Measurements from ENCODE around the gene RBFOX2.
"Not testable (repeated sequence)": the region's sequence is repeated elsewhere in the genome, so short reads cannot be mapped to it uniquely, and the experiment has no call there.

The RBFOX2 gene, protein sequence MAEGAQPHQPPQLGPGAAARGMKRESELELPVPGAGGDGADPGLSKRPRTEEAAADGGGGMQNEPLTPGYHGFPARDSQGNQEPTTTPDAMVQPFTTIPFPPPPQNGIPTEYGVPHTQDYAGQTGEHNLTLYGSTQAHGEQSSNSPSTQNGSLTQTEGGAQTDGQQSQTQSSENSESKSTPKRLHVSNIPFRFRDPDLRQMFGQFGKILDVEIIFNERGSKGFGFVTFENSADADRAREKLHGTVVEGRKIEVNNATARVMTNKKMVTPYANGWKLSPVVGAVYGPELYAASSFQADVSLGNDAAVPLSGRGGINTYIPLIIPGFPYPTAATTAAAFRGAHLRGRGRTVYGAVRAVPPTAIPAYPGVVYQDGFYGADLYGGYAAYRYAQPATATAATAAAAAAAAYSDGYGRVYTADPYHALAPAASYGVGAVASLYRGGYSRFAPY

DNA sequence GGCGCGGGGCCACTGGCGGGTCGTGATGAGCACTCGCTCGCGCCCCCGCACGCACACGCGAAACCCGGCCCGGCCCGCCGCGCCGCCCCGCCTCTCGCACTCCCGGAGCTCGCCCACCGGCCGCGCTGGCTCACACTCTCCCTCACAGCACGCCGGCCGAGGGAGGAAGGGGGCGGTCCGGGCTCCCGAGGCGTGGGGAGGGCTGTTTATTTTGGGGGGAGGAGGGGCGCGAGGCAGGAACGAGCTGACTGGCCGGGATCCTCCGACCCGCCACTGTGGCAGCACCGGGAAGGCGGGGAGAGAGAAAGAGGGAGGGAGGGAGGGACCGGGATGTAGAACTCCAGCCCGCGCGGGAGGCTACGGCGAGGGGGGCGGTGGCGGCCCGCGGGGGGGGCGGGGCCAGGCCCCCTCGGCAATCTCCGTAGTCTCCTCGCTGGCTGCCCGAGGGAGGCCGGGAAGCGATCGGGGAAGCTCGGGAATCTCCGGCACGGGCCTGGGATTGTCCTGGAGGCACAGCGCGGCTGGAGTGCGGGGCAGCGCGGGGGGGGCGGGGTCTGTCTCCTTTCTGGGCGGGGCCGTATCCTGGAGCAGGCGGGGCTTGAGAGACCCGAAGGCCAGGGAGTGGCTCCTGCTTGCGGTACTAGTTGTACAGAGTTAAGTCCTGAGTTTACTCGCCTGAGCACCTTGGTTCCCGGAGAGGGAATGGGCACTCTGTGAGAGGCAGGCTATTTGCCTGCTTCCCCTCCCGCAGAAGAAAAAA lies at the start of gene RBFOX2:
Gene RBFOX2 (minus strand): TSS at position 179 of the 760 bp plus-strand sequence. CDS start 399 bp downstream, outside the sequence.
- peak within 1 kb of the TSS; percentile 93 for H3K27ac ChIP-seq (ENCODE audit: low read depth, low read length)
- H3K4me1 ChIP-seq (ENCODE audit: control insufficient read depth, insufficient read depth, low read length) = peaks cover 12% of the 10 kb centered on the region
- H3K27me3 ChIP-seq (ENCODE audit: control insufficient read depth, insufficient read depth, low read length) = no peaks in the 10 kb centered on the region
- peak within 1 kb of the TSS; percentile 94 for H3K4me3 ChIP-seq (ENCODE audit: low read length)
- H3K36me3 ChIP-seq (ENCODE audit: control insufficient read depth, insufficient read depth, low read length) = no peaks in the 10 kb centered on the region
- peak within 1 kb of the TSS; percentile 54 for H3K9ac ChIP-seq (ENCODE audit: low read length)

DNA sequence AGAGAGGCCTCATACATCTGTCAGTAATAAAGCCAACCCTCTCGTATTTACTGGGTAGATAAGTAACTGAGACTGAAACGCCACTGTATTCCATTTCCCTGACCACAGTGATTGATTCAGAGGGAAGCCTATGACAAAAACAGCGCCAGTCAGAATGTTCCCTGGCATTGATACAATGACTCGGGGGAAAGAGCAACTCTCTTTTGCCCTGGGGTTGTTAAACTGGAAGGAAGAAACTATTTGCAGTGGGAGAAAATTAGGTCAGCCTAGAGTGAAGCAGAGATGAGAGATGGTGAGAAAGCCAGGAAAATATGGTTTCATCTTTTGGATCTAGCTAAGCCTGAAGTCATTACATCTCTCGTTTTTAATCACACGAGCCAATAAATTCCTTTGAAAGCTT lies 48.6 kb upstream of the RBFOX2 start:
- Histone ChIP-seq H3K4me3 (ENCODE audit: low read length) (no peak overlapping the region), H3K36me3 (ENCODE audit: control insufficient read depth, insufficient read depth, low read length) (no peaks in the 10 kb centered on the region), H3K27ac (ENCODE audit: low read depth, low read length) (peak overlapping the region; percentile 69), H3K9ac (ENCODE audit: low read length) (no peak overlapping the region), H3K4me1 (ENCODE audit: control insufficient read depth, insufficient read depth, low read length) (peaks cover 5% of the 10 kb centered on the region), H3K27me3 (ENCODE audit: control insufficient read depth, insufficient read depth, low read length) (no peaks in the 10 kb centered on the region)

DNA sequence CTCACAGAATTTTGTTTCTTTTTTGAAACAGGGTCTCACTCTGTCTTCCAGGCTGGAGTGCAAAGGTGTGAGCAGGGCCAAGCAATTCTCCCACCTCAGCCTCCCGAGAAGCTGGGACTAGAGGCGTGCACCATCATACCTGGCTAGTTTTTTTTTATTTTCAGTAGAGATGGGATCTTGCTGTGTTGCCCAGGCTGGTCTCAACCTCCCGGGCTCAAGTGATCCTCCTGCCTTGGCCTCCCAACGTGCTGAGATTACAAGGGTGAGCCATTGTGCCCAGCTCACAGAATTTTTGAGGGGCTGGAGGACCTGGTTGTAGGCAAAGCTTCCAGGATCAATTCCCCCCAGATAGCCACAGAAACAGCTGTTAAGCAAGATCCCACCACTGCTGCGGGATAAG lies 47.1 kb upstream of the RBFOX2 start:
- Histone ChIP-seq H3K9ac (ENCODE audit: low read length) (no peak overlapping the region), H3K4me1 (ENCODE audit: control insufficient read depth, insufficient read depth, low read length) (peaks cover 3% of the 10 kb centered on the region), H3K27me3 (ENCODE audit: control insufficient read depth, insufficient read depth, low read length) (no peaks in the 10 kb centered on the region), H3K27ac (ENCODE audit: low read depth, low read length) (no peak overlapping the region), H3K36me3 (ENCODE audit: control insufficient read depth, insufficient read depth, low read length) (no peaks in the 10 kb centered on the region), H3K4me3 (ENCODE audit: low read length) (no peak overlapping the region)

DNA sequence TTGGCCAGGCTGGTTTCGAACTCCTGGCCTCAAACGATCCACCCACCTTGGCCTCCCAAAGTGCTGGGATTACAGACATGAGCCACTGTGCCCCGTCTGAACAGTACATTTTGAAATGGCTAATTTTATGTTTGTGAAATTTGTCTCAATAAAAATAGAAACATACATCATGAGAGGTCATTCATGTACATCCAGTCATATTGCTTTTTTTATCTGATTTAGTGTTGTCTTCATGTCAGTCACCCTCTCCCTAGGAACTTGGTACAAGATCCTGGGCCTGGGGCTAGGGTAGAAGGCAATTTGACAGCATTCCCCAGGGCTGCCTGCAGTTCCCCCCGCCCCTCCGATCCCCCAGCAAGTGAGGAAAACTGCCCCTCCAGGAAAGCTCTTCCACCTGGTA lies 46.6 kb upstream of the RBFOX2 start:
- Histone ChIP-seq H3K4me1 (ENCODE audit: control insufficient read depth, insufficient read depth, low read length) (peaks cover 3% of the 10 kb centered on the region), H3K27me3 (ENCODE audit: control insufficient read depth, insufficient read depth, low read length) (no peaks in the 10 kb centered on the region), H3K27ac (ENCODE audit: low read depth, low read length) (no peak overlapping the region), H3K4me3 (ENCODE audit: low read length) (no peak overlapping the region), H3K9ac (ENCODE audit: low read length) (no peak overlapping the region), H3K36me3 (ENCODE audit: control insufficient read depth, insufficient read depth, low read length) (no peaks in the 10 kb centered on the region)

DNA sequence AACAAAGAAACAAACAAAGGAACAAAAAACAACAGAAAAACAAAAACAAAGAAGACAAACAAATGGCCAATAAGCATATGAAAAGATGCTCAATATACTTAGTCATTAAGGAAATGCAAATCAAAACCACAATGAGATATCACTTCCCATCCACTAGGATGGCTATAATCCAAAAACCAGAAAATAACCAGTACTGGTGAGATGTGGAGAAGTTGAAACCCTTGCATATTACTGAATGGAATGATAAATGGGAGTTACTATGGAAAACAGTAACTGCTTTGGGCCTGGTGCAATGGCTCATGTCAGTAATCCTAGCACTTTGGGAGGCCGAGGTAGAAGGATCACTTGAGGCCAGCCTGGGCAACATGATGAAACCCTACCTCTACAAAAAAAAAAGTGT lies 44.9 kb upstream of the RBFOX2 start:
- no peaks in the 10 kb centered on the region for H3K27me3 ChIP-seq (ENCODE audit: control insufficient read depth, insufficient read depth, low read length)
- H3K9ac ChIP-seq (ENCODE audit: low read length) = no peak overlapping the region
- H3K4me1 ChIP-seq (ENCODE audit: control insufficient read depth, insufficient read depth, low read length) = peaks cover 3% of the 10 kb centered on the region
- no peak overlapping the region for H3K27ac ChIP-seq (ENCODE audit: low read depth, low read length)
- no peak overlapping the region for H3K4me3 ChIP-seq (ENCODE audit: low read length)
- H3K36me3 ChIP-seq (ENCODE audit: control insufficient read depth, insufficient read depth, low read length) = no peaks in the 10 kb centered on the region

DNA sequence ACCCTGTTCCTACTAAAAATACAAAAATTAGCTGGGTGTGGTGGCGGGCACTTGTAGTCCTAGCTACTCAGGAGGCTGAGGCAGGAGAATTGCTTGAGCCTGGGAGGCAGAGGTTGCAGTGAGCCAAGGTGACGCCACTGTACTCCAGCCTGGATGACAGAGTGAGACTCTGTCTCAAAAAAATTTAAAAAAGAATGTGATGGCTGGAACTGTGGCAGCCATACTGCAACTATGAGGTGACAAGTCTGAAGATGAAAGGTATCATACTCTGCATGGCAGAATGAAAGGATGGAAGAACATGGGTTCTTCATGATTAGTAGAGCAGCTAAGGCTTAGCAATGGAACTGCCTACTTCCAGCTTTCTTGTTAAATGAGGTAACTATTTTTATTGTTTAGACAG lies 42.0 kb upstream of the RBFOX2 start:
- not testable (repeated sequence) for H3K4me1 ChIP-seq (ENCODE audit: control insufficient read depth, insufficient read depth, low read length); H3K27me3 ChIP-seq (ENCODE audit: control insufficient read depth, insufficient read depth, low read length); H3K36me3 ChIP-seq (ENCODE audit: control insufficient read depth, insufficient read depth, low read length); H3K4me3 ChIP-seq (ENCODE audit: low read length); H3K27ac ChIP-seq (ENCODE audit: low read depth, low read length); H3K9ac ChIP-seq (ENCODE audit: low read length)

DNA sequence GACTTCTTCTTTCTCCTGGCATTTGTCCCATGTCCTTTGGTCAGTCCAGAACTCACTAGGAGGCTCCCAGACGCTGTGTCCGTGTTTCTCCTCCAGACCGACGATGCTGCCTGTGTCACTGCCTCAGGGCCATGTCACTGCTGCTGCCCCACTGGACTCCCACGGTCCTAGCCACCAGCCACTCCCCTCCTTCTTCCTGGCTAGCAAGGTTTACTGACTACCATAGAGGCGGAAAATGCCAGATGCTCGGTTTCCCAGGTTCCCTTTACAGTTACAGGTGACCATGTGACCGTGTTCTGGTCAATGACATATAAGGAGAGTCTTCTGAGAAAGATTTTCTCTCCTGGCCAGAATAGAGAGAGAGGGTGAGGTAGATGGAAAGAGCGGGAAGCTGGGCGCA lies 40.7 kb upstream of the RBFOX2 start:
- no peak overlapping the region for H3K4me3 ChIP-seq (ENCODE audit: low read length)
- H3K27me3 ChIP-seq (ENCODE audit: control insufficient read depth, insufficient read depth, low read length) = no peaks in the 10 kb centered on the region
- no peaks in the 10 kb centered on the region for H3K36me3 ChIP-seq (ENCODE audit: control insufficient read depth, insufficient read depth, low read length)
- H3K9ac ChIP-seq (ENCODE audit: low read length) = no peak overlapping the region
- no peak overlapping the region for H3K27ac ChIP-seq (ENCODE audit: low read depth, low read length)
- peaks cover 5% of the 10 kb centered on the region for H3K4me1 ChIP-seq (ENCODE audit: control insufficient read depth, insufficient read depth, low read length)

DNA sequence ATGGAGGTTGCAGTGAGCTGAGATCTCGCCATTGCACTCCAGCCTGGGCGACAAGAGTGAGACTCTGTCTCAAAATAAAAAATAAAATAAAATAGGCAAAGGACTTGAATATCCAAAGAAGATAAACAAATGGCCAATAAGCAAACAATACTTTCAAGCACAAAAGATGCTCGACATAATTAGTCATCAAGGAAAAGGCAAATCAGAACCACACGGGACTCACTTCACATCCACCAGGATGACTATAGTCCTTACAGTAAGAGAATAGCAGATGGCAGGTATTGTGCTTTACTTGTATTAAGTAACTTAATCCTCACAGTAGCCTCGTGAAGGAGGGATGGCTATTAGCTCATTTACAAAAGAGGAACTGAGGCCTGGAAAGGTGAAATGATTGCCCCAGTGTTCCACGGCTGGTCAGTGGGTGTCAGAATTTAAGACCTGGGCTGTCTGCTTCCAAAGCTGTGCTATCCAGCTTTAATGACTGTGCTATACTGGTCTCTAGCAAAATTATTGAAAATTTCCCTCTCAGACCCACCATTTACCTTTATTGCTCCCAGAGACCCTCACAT lies 40.2 kb upstream of the RBFOX2 start:
- H3K9ac ChIP-seq (ENCODE audit: low read length) = no peak overlapping the region
- no peaks in the 10 kb centered on the region for H3K27me3 ChIP-seq (ENCODE audit: control insufficient read depth, insufficient read depth, low read length)
- H3K4me1 ChIP-seq (ENCODE audit: control insufficient read depth, insufficient read depth, low read length) = peaks cover 5% of the 10 kb centered on the region
- no peak overlapping the region for H3K27ac ChIP-seq (ENCODE audit: low read depth, low read length)
- no peaks in the 10 kb centered on the region for H3K36me3 ChIP-seq (ENCODE audit: control insufficient read depth, insufficient read depth, low read length)
- no peak overlapping the region for H3K4me3 ChIP-seq (ENCODE audit: low read length)

DNA sequence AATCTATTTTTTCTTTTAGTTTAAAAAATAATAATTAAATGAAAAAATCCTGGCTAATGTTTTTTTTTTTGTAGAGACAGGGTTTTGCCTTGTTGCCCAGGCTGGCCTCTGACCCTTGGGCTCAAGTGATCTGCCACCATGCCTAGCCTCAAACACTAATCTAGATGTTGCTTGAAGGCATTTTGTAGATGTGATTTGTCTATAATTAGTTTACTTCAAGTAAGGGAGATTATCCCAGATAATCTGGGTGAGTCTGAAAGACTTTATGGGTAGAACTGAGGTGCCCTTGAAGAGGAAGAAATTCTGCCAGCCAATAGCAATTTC lies 38.6 kb upstream of the RBFOX2 start:
- Histone ChIP-seq H3K9ac (ENCODE audit: low read length) (no peak overlapping the region), H3K27ac (ENCODE audit: low read depth, low read length) (no peak overlapping the region), H3K4me3 (ENCODE audit: low read length) (no peak overlapping the region), H3K4me1 (ENCODE audit: control insufficient read depth, insufficient read depth, low read length) (peaks cover 5% of the 10 kb centered on the region), H3K36me3 (ENCODE audit: control insufficient read depth, insufficient read depth, low read length) (no peaks in the 10 kb centered on the region), H3K27me3 (ENCODE audit: control insufficient read depth, insufficient read depth, low read length) (no peaks in the 10 kb centered on the region)

DNA sequence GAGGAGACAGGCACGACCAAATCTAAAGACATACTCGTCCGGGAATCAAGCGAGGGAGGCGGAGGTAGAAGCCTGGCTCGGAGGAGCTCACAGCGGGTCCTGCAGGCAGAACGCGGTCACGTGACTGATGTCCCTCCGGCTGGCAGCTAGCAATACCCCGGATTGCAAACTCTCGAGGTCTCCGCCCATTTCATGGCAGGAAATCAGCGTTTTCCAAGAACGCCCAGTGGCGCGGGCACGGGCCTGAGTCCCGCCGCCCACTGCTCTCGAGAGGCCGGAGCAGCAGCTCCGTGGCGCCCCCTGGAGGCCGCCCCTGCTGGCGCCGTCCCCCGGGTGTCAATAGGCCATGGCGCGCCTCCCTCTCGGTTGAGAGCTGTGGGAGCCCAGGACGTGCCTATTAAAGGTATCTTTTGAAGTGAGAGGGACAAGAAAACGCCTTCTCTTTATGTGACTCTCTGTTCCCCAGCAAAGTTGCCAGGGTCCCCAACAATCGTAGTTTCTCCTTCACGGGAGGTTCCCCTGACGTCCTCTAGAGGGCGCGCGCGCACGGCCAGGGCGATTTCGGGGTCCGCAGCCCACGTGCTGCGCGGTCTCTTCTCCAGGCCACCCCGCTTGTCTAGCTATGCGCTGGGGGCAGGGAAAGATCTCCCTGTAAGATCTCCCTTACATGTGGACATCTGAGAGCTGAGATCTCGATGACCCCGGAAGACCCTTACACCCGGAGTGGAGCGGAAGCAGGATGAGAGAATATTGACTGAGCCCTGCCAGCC lies 37.3 kb upstream of the RBFOX2 start:
- no peaks in the 10 kb centered on the region for H3K36me3 ChIP-seq (ENCODE audit: control insufficient read depth, insufficient read depth, low read length)
- H3K27me3 ChIP-seq (ENCODE audit: control insufficient read depth, insufficient read depth, low read length) = no peaks in the 10 kb centered on the region
- peak overlapping the region; percentile 93 for H3K27ac ChIP-seq (ENCODE audit: low read depth, low read length)
- H3K4me3 ChIP-seq (ENCODE audit: low read length) = peak overlapping the region; percentile 71
- H3K9ac ChIP-seq (ENCODE audit: low read length) = peak overlapping the region; percentile 79
- H3K4me1 ChIP-seq (ENCODE audit: control insufficient read depth, insufficient read depth, low read length) = peaks cover 5% of the 10 kb centered on the region

DNA sequence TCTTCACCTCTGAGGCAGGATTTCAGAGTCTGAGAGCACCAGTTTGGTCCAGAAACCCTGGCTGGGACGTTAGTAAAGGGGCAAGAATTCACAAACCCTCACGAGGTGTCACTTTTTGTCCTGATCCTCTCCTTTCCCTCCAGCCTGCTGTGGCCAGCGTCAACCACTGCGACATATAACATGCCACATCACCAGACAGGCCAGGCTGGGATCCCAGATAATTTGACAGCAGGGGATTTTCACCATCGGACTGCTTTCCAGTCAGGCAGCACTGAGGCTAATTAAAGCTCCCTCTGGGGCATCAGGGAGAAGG lies 36.8 kb upstream of the RBFOX2 start:
- peak overlapping the region; percentile 71 for H3K4me3 ChIP-seq (ENCODE audit: low read length)
- peaks cover 5% of the 10 kb centered on the region for H3K4me1 ChIP-seq (ENCODE audit: control insufficient read depth, insufficient read depth, low read length)
- no peaks in the 10 kb centered on the region for H3K36me3 ChIP-seq (ENCODE audit: control insufficient read depth, insufficient read depth, low read length)
- H3K27ac ChIP-seq (ENCODE audit: low read depth, low read length) = peak overlapping the region; percentile 93
- no peaks in the 10 kb centered on the region for H3K27me3 ChIP-seq (ENCODE audit: control insufficient read depth, insufficient read depth, low read length)
- peak overlapping the region; percentile 73 for H3K9ac ChIP-seq (ENCODE audit: low read length)

DNA sequence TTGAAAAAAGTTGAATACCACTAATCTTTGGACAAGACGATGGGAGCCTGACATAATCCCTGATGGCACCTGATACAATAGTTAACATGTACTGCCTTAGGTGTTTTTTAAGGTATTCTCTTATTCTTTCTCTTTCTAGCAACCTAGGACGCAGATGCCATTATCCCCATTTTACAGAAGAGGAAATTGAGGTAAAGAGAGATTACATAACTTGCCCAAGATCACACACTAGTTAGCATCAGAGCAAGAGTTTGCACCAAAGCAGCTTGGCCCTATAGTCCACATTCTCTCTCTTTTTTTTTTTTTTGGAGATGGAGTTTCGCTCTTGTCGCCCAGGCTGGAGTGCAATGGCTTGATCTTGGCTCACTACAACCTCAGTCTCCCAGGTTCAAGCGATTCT lies 35.7 kb upstream of the RBFOX2 start:
- Histone ChIP-seq H3K36me3 (ENCODE audit: control insufficient read depth, insufficient read depth, low read length) (no peaks in the 10 kb centered on the region), H3K27me3 (ENCODE audit: control insufficient read depth, insufficient read depth, low read length) (no peaks in the 10 kb centered on the region), H3K27ac (ENCODE audit: low read depth, low read length) (no peak overlapping the region), H3K9ac (ENCODE audit: low read length) (no peak overlapping the region), H3K4me1 (ENCODE audit: control insufficient read depth, insufficient read depth, low read length) (peaks cover 5% of the 10 kb centered on the region), H3K4me3 (ENCODE audit: low read length) (no peak overlapping the region)
